Astrocyte (in vitro differentiated cells and primary cell): Measurements from ENCODE around the gene RNF212B.

ENCODE experiments used
- EZH2 ChIP-seq: IDR thresholded peaks from 2 replicates; pipeline ENCODE4 v1.6.1; 2012; ENCODE audit warnings: mild to moderate bottlenecking, low read length, inconsistent platforms; ENCODE audit not compliant: insufficient read depth
- TF ChIP-seq, protein P1 (sequence below): IDR thresholded peaks from 2 replicates; pipeline ENCODE4 v1.5.1; 2011; ENCODE audit warnings: low read depth, mild to moderate bottlenecking, inconsistent platforms, low read length, moderate library complexity; ENCODE audit not compliant: insufficient read depth

DNA sequence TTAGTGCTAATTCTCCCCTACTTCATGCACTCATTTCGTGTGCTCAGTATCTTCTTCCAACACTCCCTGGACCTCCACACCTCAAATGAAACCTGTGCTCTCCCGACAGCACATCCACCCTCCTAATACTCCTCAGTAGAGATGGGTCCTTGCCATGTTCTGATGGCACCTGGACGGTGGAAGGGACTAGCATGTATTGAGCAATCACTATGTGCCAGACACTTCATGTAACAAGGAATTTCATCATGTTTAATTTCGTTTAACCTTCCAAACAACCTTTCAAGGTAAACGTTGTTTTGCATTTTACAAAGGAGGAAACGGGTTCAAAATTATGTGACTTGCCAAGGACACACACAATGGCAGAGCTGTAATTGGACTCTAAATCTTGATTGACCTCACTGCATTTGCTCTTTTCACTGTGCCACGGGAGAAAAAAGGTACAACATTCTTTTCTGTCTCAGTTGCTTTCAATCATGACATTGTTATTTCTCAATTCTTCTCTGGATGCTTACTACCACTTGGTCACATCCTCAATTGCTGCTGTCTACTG is 42.1 kb upstream of the RNF212B start:
- TF ChIP-seq, protein P1, sequence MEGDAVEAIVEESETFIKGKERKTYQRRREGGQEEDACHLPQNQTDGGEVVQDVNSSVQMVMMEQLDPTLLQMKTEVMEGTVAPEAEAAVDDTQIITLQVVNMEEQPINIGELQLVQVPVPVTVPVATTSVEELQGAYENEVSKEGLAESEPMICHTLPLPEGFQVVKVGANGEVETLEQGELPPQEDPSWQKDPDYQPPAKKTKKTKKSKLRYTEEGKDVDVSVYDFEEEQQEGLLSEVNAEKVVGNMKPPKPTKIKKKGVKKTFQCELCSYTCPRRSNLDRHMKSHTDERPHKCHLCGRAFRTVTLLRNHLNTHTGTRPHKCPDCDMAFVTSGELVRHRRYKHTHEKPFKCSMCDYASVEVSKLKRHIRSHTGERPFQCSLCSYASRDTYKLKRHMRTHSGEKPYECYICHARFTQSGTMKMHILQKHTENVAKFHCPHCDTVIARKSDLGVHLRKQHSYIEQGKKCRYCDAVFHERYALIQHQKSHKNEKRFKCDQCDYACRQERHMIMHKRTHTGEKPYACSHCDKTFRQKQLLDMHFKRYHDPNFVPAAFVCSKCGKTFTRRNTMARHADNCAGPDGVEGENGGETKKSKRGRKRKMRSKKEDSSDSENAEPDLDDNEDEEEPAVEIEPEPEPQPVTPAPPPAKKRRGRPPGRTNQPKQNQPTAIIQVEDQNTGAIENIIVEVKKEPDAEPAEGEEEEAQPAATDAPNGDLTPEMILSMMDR: no peak
- TF ChIP-seq EZH2: no peak
